ENCODE results near the gene INSR. TPM values are rescaled to one million over a fixed set of nuclear protein-coding genes. Genes with fewer than 3 reads are reported as not detected.

Gene INSR
- total RNA-seq, 1 donor from 2014 or later: 39.3 TPM

DNA sequence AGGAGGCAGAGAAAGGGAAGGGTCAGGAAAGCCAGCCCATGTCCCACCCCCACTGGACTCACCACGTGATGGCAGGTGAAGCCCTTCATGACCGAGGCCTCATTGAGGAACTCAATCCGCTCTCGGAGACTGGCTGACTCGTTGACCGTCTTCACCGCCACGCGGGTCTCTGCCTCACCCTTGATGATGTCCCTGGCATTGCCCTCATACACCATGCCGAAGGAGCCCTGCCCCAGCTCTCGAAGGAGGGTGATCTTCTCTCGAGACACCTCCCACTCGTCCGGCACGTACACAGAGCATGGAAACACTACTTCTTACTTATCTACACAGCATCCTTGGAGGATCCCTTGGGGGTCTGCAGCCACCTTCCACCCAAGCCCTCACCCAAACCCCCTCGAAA is 169.0 kb downstream of the INSR start:
- Histone ChIP-seq H3K27ac (no peak overlapping the region), H3K4me1 (no peaks in the 10 kb centered on the region), H3K4me3 (no peak overlapping the region), H3K27me3 (no peaks in the 10 kb centered on the region), H3K9me3 (peaks cover 10 to 13% of the 10 kb centered on the region in 2 donors), H3K36me3 (peaks cover 81 to 93% of the 10 kb centered on the region in 2 donors)
- DNase-seq (ENCODE audit: low spot score in 2 of 2): no peak
- TF ChIP-seq, protein P1, sequence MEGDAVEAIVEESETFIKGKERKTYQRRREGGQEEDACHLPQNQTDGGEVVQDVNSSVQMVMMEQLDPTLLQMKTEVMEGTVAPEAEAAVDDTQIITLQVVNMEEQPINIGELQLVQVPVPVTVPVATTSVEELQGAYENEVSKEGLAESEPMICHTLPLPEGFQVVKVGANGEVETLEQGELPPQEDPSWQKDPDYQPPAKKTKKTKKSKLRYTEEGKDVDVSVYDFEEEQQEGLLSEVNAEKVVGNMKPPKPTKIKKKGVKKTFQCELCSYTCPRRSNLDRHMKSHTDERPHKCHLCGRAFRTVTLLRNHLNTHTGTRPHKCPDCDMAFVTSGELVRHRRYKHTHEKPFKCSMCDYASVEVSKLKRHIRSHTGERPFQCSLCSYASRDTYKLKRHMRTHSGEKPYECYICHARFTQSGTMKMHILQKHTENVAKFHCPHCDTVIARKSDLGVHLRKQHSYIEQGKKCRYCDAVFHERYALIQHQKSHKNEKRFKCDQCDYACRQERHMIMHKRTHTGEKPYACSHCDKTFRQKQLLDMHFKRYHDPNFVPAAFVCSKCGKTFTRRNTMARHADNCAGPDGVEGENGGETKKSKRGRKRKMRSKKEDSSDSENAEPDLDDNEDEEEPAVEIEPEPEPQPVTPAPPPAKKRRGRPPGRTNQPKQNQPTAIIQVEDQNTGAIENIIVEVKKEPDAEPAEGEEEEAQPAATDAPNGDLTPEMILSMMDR (IDR thresholded peaks at IDR 0.05): no peak
- intact Hi-C loops (cut with DNase I): no loop called here

GRCh38 chr19:7124782-7125181 is 169.4 kb downstream of the INSR start:
- H3K27me3 ChIP-seq: no peaks in the 10 kb centered on the region
- H3K4me3 ChIP-seq: no peak overlapping the region
- no peak overlapping the region for H3K27ac ChIP-seq
- no peak for DNase-seq (ENCODE audit: low spot score in 2 of 2)
- H3K36me3 ChIP-seq: peaks cover 83 to 93% of the 10 kb centered on the region in 2 donors
- TF ChIP-seq, protein P1 (IDR thresholded peaks at IDR 0.05): no peak
- H3K4me1 ChIP-seq: no peaks in the 10 kb centered on the region
- peaks cover 10 to 13% of the 10 kb centered on the region in 2 donors for H3K9me3 ChIP-seq
- intact Hi-C loops (cut with DNase I): no loop called here

GRCh38 chr19:7122701-7123100 is 171.5 kb downstream of the INSR start:
- no peak overlapping the region for H3K4me3 ChIP-seq
- peaks cover 10 to 13% of the 10 kb centered on the region in 2 donors for H3K9me3 ChIP-seq
- DNase-seq (ENCODE audit: low spot score in 2 of 2): no peak
- TF ChIP-seq, protein P1 (IDR thresholded peaks at IDR 0.05): no peak
- no peak overlapping the region for H3K27ac ChIP-seq
- H3K4me1 ChIP-seq: no peaks in the 10 kb centered on the region
- intact Hi-C loops (cut with DNase I): no loop called here
- H3K36me3 ChIP-seq: peaks cover 84 to 89% of the 10 kb centered on the region in 2 donors
- H3K27me3 ChIP-seq: no peaks in the 10 kb centered on the region

DNA sequence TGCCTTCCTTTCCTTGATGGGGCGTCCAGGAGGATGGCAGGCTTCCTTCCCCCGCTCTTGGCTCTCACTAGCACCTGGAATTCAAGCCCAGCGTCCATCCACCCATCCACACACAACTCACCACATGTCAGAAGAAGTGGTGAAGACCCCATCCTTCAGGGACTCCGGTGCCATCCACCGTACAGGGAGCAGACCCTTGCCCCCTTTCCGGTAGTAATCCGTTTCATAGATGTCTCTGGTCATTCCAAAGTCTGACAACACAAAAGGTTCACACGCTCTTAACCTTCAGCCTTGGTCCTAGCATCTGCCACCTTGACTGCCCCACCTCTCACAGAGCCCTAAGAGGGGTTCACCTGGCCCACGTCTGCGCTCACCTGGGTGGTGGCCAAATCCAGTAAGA is 173.7 kb downstream of the INSR start:
- TF ChIP-seq, protein P1 (IDR thresholded peaks at IDR 0.05): no peak
- H3K9me3 ChIP-seq: no peaks in the 10 kb centered on the region
- no peaks in the 10 kb centered on the region for H3K4me1 ChIP-seq
- no peak overlapping the region for H3K4me3 ChIP-seq
- H3K27me3 ChIP-seq: no peaks in the 10 kb centered on the region
- H3K36me3 ChIP-seq: peaks cover 83 to 85% of the 10 kb centered on the region in 2 donors
- no peak overlapping the region for H3K27ac ChIP-seq
- intact Hi-C loops (cut with DNase I): no loop called here
- DNase-seq (ENCODE audit: low spot score in 2 of 2): no peak

DNA sequence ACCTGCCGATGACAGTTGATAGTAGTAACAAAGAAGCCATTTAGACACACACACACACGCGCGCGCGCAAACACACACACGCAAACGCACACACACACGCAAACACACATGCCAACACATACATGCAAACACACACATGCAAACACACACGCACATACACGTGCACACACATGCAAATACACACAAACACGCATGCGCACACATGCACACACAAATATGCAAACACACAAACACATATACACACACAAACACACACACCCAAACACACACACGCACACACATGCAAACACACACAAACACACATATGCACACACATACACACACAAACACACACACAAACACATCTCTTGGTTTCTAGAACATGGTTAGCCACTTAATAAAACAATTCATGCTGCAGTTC is 174.6 kb downstream of the INSR start:
- no peaks in the 10 kb centered on the region for H3K9me3 ChIP-seq
- intact Hi-C loops (cut with DNase I): no loop called here
- H3K36me3 ChIP-seq: peaks cover 81 to 84% of the 10 kb centered on the region in 2 donors
- no peak for DNase-seq (ENCODE audit: low spot score in 2 of 2)
- no peaks in the 10 kb centered on the region for H3K4me1 ChIP-seq
- H3K4me3 ChIP-seq: no peak overlapping the region
- H3K27ac ChIP-seq: no peak overlapping the region
- no peaks in the 10 kb centered on the region for H3K27me3 ChIP-seq
- TF ChIP-seq, protein P1 (IDR thresholded peaks at IDR 0.05): no peak

- H3K4me1 ChIP-seq: no peaks in the 10 kb centered on the region
- TF ChIP-seq, protein P1 (IDR thresholded peaks at IDR 0.05): no peak
- H3K36me3 ChIP-seq: peaks cover 67% of the 10 kb centered on the region in 2 donors
- no peaks in the 10 kb centered on the region for H3K9me3 ChIP-seq
- H3K27ac ChIP-seq: no peak overlapping the region
- DNase-seq (ENCODE audit: low spot score in 2 of 2): no peak
- intact Hi-C loops (cut with DNase I): no loop called here
- H3K27me3 ChIP-seq: no peaks in the 10 kb centered on the region
- H3K4me3 ChIP-seq: no peak overlapping the region
These were observed 177.0 kb downstream of the INSR start for GRCh38 chr19:7117248-7117647.
